ENCODE measurements around the gene PPP2R2D.

- TF ChIP-seq CTCF (optimal IDR thresholded peaks at IDR 0.05 in 1 of 3, IDR thresholded peaks at IDR 0.05 in 1 of 3, conservative IDR thresholded peaks at IDR 0.05 in 1 of 3; ENCODE audit: extremely low read depth in 1 of 3, insufficient read depth in 2 of 3, low read length in 3 of 3) (no peak), EZH2 (IDR thresholded peaks at IDR 0.05; ENCODE audit: low read length) (no peak)
Observed at GRCh38 chr10:131920151-131920550, 19.3 kb downstream of the PPP2R2D start.

Data from keratinocyte (primary cell).